Measurements from ENCODE around the gene ACOXL.

GRCh38 chr2:110827511-110827910 lies 95.1 kb downstream of the ACOXL start:
- TF ChIP-seq POLR2A (IDR thresholded peaks at IDR 0.05), result no peak
- TF ChIP-seq CTCF (IDR thresholded peaks at IDR 0.05), result no peak
